ENCODE results near the gene PIGX.
"Not testable (repeated sequence)": the region's sequence is repeated elsewhere in the genome, so short reads cannot be mapped to it uniquely, and the experiment has no call there.

Gene PIGX

GRCh38 chr3:196691386-196691785 is 20.8 kb upstream of the PIGX start:
- DNase-seq: no peak
- H3K27ac Mint-ChIP-seq: no peak overlapping the region
- H3K27me3 Mint-ChIP-seq: no peaks in the 10 kb centered on the region
- peaks cover 0 to 3% of the 10 kb centered on the region in 2 donors for H3K9me3 Mint-ChIP-seq
- no peak overlapping the region for H3K4me3 Mint-ChIP-seq
- peaks cover 17 to 36% of the 10 kb centered on the region in 2 donors for H3K4me1 Mint-ChIP-seq
- peaks cover 5 to 23% of the 10 kb centered on the region in 2 donors for H3K36me3 Mint-ChIP-seq
- ATAC-seq (replicated peaks): no peak

- no peak for DNase-seq
- Mint-ChIP-seq H3K4me1 (peaks cover 11 to 26% of the 10 kb centered on the region in 2 donors), H3K27ac (peak overlapping the region; percentile 87), H3K27me3 (no peaks in the 10 kb centered on the region), H3K36me3 (peaks cover 5 to 18% of the 10 kb centered on the region in 2 donors), H3K9me3 (peaks cover 0 to 3% of the 10 kb centered on the region in 2 donors), H3K4me3 (peak overlapping the region in 1 of 2 donors; percentile 32)
- ATAC-seq (replicated peaks): peak; percentile 38 to 41
Observed at GRCh38 chr3:196694202-196694638, 18.0 kb upstream of the PIGX start.

- H3K27me3 Mint-ChIP-seq: no peaks in the 10 kb centered on the region
- peaks cover 5 to 21% of the 10 kb centered on the region in 2 donors for H3K36me3 Mint-ChIP-seq
- peaks cover 0 to 3% of the 10 kb centered on the region in 2 donors for H3K9me3 Mint-ChIP-seq
- peak; percentile 12 to 32 for ATAC-seq (replicated peaks)
- peak overlapping the region; percentile 96 for H3K27ac Mint-ChIP-seq
- DNase-seq: no peak
- H3K4me3 Mint-ChIP-seq: peak overlapping the region; percentile 45 to 49
- H3K4me1 Mint-ChIP-seq: peaks cover 13 to 25% of the 10 kb centered on the region in 2 donors
Observed at GRCh38 chr3:196694941-196695848, 17.0 kb upstream of the PIGX start.

GRCh38 chr3:196695849-196696226 is 16.3 kb upstream of the PIGX start:
- Mint-ChIP-seq H3K27ac (peak overlapping the region; percentile 96), H3K4me3 (peak overlapping the region; percentile 11 to 49), H3K36me3 (peaks cover 5 to 21% of the 10 kb centered on the region in 2 donors), H3K4me1 (peaks cover 13 to 20% of the 10 kb centered on the region in 2 donors), H3K9me3 (peaks cover 0 to 3% of the 10 kb centered on the region in 2 donors), H3K27me3 (no peaks in the 10 kb centered on the region)
- ATAC-seq (replicated peaks): peak in 1 of 2 donors; percentile 9
- no peak for DNase-seq

GRCh38 chr3:196697270-196697669 is 14.9 kb upstream of the PIGX start:
- Mint-ChIP-seq H3K4me3 (no peak overlapping the region), H3K4me1 (peaks cover 13 to 20% of the 10 kb centered on the region in 2 donors), H3K36me3 (peaks cover 5 to 21% of the 10 kb centered on the region in 2 donors), H3K27me3 (no peaks in the 10 kb centered on the region), H3K9me3 (peaks cover 0 to 3% of the 10 kb centered on the region in 2 donors), H3K27ac (no peak overlapping the region)
- no peak for DNase-seq
- peak; percentile 80 for ATAC-seq (replicated peaks)

- DNase-seq: no peak
- H3K36me3 Mint-ChIP-seq: peaks cover 7 to 24% of the 10 kb centered on the region in 2 donors
- no peak for ATAC-seq (replicated peaks)
- H3K27ac Mint-ChIP-seq: no peak overlapping the region
- peaks cover 13 to 20% of the 10 kb centered on the region in 2 donors for H3K4me1 Mint-ChIP-seq
- H3K27me3 Mint-ChIP-seq: no peaks in the 10 kb centered on the region
- H3K9me3 Mint-ChIP-seq: peaks cover 0 to 3% of the 10 kb centered on the region in 2 donors
- H3K4me3 Mint-ChIP-seq: no peak overlapping the region
Observed at GRCh38 chr3:196699749-196700148, 12.4 kb upstream of the PIGX start.

- Mint-ChIP-seq H3K36me3 (peaks cover 6 to 14% of the 10 kb centered on the region in 2 donors), H3K4me3 (no peak overlapping the region), H3K4me1 (peaks cover 7 to 14% of the 10 kb centered on the region in 2 donors), H3K27me3 (no peaks in the 10 kb centered on the region), H3K9me3 (peaks cover 0 to 2% of the 10 kb centered on the region in 2 donors), H3K27ac (no peak overlapping the region)
- ATAC-seq (replicated peaks) (no peak), DNase-seq (no peak)
Observed at GRCh38 chr3:196700801-196701200, 11.4 kb upstream of the PIGX start.

- no peaks in the 10 kb centered on the region for H3K27me3 Mint-ChIP-seq
- H3K4me3 Mint-ChIP-seq: no peak overlapping the region
- peaks cover 9 to 12% of the 10 kb centered on the region in 2 donors for H3K36me3 Mint-ChIP-seq
- no peaks in the 10 kb centered on the region for H3K9me3 Mint-ChIP-seq
- H3K27ac Mint-ChIP-seq: no peak overlapping the region
- peaks cover 2 to 8% of the 10 kb centered on the region in 2 donors for H3K4me1 Mint-ChIP-seq
- ATAC-seq (replicated peaks) (no peak), DNase-seq (no peak)
Observed at GRCh38 chr3:196706327-196706726, 5.8 kb upstream of the PIGX start.

GRCh38 chr3:196706731-196707130 is 5.4 kb upstream of the PIGX start:
- H3K27me3 Mint-ChIP-seq: no peaks in the 10 kb centered on the region
- H3K27ac Mint-ChIP-seq: no peak overlapping the region
- DNase-seq (no peak), ATAC-seq (replicated peaks) (no peak)
- H3K9me3 Mint-ChIP-seq: no peaks in the 10 kb centered on the region
- H3K4me1 Mint-ChIP-seq: peaks cover 6 to 12% of the 10 kb centered on the region in 2 donors
- peaks cover 9 to 12% of the 10 kb centered on the region in 2 donors for H3K36me3 Mint-ChIP-seq
- H3K4me3 Mint-ChIP-seq: no peak overlapping the region

- no peak for ATAC-seq (replicated peaks)
- Mint-ChIP-seq H3K9me3 (no peaks in the 10 kb centered on the region), H3K4me1 (peaks cover 7 to 14% of the 10 kb centered on the region in 2 donors), H3K27me3 (no peaks in the 10 kb centered on the region), H3K4me3 (no peak overlapping the region), H3K36me3 (peaks cover 9 to 12% of the 10 kb centered on the region in 2 donors), H3K27ac (no peak overlapping the region)
- no peak for DNase-seq
Observed at GRCh38 chr3:196707566-196707965, 4.6 kb upstream of the PIGX start.

GRCh38 chr3:196708467-196708866 is 3.7 kb upstream of the PIGX start:
- Mint-ChIP-seq H3K27me3 (no peaks in the 10 kb centered on the region), H3K27ac (no peak overlapping the region)
- DNase-seq: no peak

GRCh38 chr3:196712514-196713413 is 587 bp downstream of the PIGX start:
- peaks cover 2% of the 10 kb centered on the region in 2 donors for H3K36me3 Mint-ChIP-seq
- ATAC-seq (replicated peaks) (peak; percentile 52 to 54), DNase-seq (no peak)
- peaks cover 15 to 32% of the 10 kb centered on the region in 2 donors for H3K4me1 Mint-ChIP-seq
- no peaks in the 10 kb centered on the region for H3K27me3 Mint-ChIP-seq
- H3K4me3 Mint-ChIP-seq: peak overlapping the region; percentile 83 to 90
- peak overlapping the region; percentile 93 for H3K27ac Mint-ChIP-seq
- no peaks in the 10 kb centered on the region for H3K9me3 Mint-ChIP-seq

More at GRCh38 chr3:196708467-196708866, 3.7 kb upstream of the PIGX start:
- Mint-ChIP-seq H3K9me3 (no peaks in the 10 kb centered on the region), H3K36me3 (peaks cover 7 to 9% of the 10 kb centered on the region in 2 donors), H3K4me1 (peaks cover 14 to 21% of the 10 kb centered on the region in 2 donors), H3K4me3 (no peak overlapping the region)
- no peak for ATAC-seq (replicated peaks)

- peaks cover 8 to 29% of the 10 kb centered on the region in 2 donors for H3K4me1 Mint-ChIP-seq
- H3K4me3 Mint-ChIP-seq, H3K27me3 Mint-ChIP-seq, H3K9me3 Mint-ChIP-seq, DNase-seq: not testable (repeated sequence)
- ATAC-seq (replicated peaks): peak; percentile 66 to 74
- peak overlapping the region; percentile 25 for H3K27ac Mint-ChIP-seq
- peaks cover 22 to 23% of the 10 kb centered on the region in 2 donors for H3K36me3 Mint-ChIP-seq
Observed at GRCh38 chr3:196717162-196717561, 5.0 kb downstream of the PIGX start.

- no peak for DNase-seq
- H3K36me3 Mint-ChIP-seq: peaks cover 32 to 39% of the 10 kb centered on the region in 2 donors
- H3K27me3 Mint-ChIP-seq: no peaks in the 10 kb centered on the region
Observed at GRCh38 chr3:196721097-196721496, 8.9 kb downstream of the PIGX start.

More at GRCh38 chr3:196721097-196721496, 8.9 kb downstream of the PIGX start:
- Mint-ChIP-seq H3K4me3 (no peak overlapping the region), H3K4me1 (peaks cover 0 to 20% of the 10 kb centered on the region in 2 donors), H3K9me3 (peaks cover 3 to 6% of the 10 kb centered on the region in 2 donors), H3K27ac (no peak overlapping the region)
- no peak for ATAC-seq (replicated peaks)

Data from stimulated activated naive B cell treated with anti-CD40 and anti-IgM and Interleukin-4, amounts not matched to agents 10 μg/mL and 1 μg/mL and 100 μg/mL, for 72 hours (primary cell).